ENCODE measurements around the gene RPTOR.

Gene RPTOR

GRCh38 chr17:81010935-81011334, 466.3 kb downstream of the RPTOR start:
- FAIRE-seq = no peak
- DNase-seq (ENCODE audit: insufficient read length, low spot score) = no peak
- no peak for TF ChIP-seq CTCF (IDR thresholded peaks at IDR 0.05; ENCODE audit: insufficient read depth, missing control alignments)

GRCh38 chr17:81011951-81012350, 467.3 kb downstream of the RPTOR start:
- no peak for TF ChIP-seq CTCF (IDR thresholded peaks at IDR 0.05; ENCODE audit: insufficient read depth, missing control alignments)
- no peak for DNase-seq (ENCODE audit: insufficient read length, low spot score)
- FAIRE-seq = no peak

GRCh38 chr17:81012574-81013447, 468.2 kb downstream of the RPTOR start:
- no peak for FAIRE-seq
- TF ChIP-seq CTCF (IDR thresholded peaks at IDR 0.05; ENCODE audit: insufficient read depth, missing control alignments) = no peak
- DNase-seq (ENCODE audit: insufficient read length, low spot score) = no peak

- DNase-seq (ENCODE audit: insufficient read length, low spot score) (no peak), FAIRE-seq (no peak)
- no peak for TF ChIP-seq CTCF (IDR thresholded peaks at IDR 0.05; ENCODE audit: insufficient read depth, missing control alignments)
These were observed 469.0 kb downstream of the RPTOR start for GRCh38 chr17:81013642-81014041.

GRCh38 chr17:81015136-81015535, 470.5 kb downstream of the RPTOR start:
- no peak for TF ChIP-seq CTCF (IDR thresholded peaks at IDR 0.05; ENCODE audit: insufficient read depth, missing control alignments)
- DNase-seq (ENCODE audit: insufficient read length, low spot score) (no peak), FAIRE-seq (no peak)
